Lower leg skin (tissue), 4 donors: ENCODE data around the gene PPFIA1. TPM values are rescaled to one million over a fixed set of nuclear protein-coding genes. Genes with fewer than 3 reads are reported as not detected.

Experiments used
- DNase-seq, 2 donors: peaks; one replicate each; pipeline ENCODE4 v3.0.0-alpha.2; 2019; ENCODE audit warnings: low spot score in 2 of 2
- H3K4me3 ChIP-seq: fragments of 200-600 bp; sonication (generic); 2 replicates; pipeline ENCODE4 v1.5.1; 2017; ENCODE audit warnings: mild to moderate bottlenecking, low read depth; ENCODE audit not compliant: poor library complexity, severe bottlenecking
- POLR2A ChIP-seq, 2 donors: fragments of 450-650 bp; IDR thresholded peaks; one replicate each; pipeline ENCODE4 v1.6.1; 2016 to 2017; ENCODE audit warnings: antibody characterized with exemption in 2 of 2, mild to moderate bottlenecking in 1 of 2, moderate library complexity in 1 of 2
- WGBS, 2 donors: methylation state at CpG; one replicate each; pipeline ENCODE4 v1.1.5; 2018; 5-methylcytosine and 5-hydroxymethylcytosine counted together
- intact Hi-C: fragments of 100-400 bp; cut with DNase I; formaldehyde crosslinking; loops from one replicate; pipeline ENCODE4 v1.15.0; 2023; ENCODE audit warnings: low total_unique reads
- total RNA-seq, 4 donors: library from RNA; depleted of rRNA; stranded (reverse); fragments of >200 nt; gene quantifications; one replicate each; pipeline ENCODE4 v1.1.0, GENCODE V29; 2016
- TF ChIP-seq, protein P1 (sequence below), 3 donors: fragments of 450-650 bp; IDR thresholded peaks; one replicate each; pipeline ENCODE4 v1.5.1; 2016; ENCODE audit warnings: antibody characterized with exemption in 3 of 3, mild to moderate bottlenecking in 3 of 3, moderate library complexity in 2 of 3

PPFIA1 gene
- total RNA-seq, 4 donors from 2014 or later: 31.9 to 61.7 (median 48.5) TPM

DNA sequence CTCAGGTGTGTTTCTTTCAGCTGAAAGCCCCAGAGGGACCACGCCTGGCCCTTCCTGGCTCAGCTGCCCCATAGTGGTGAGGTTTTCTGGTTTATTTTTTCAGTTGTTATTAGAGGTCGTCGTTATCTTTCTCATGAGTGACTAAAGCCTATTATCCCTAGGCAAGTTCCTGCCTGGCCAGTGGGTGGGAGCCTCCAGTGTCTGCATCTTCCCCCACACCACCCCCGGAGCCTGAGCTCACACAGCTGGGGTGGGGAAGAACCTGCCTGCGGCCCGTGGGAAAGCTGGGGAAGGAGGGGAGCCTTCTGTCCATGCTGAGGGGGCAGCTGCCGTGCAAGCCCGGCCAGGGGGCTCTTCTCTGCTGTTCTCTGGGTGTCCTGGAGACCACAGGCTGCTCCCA is 24.3 kb upstream of the PPFIA1 start:
- WGBS, 2 donors: 70 to 84% methylated on average over 8 of the region's 8 CpGs
- no peak overlapping the region for H3K4me3 ChIP-seq
- TF ChIP-seq, protein P1, sequence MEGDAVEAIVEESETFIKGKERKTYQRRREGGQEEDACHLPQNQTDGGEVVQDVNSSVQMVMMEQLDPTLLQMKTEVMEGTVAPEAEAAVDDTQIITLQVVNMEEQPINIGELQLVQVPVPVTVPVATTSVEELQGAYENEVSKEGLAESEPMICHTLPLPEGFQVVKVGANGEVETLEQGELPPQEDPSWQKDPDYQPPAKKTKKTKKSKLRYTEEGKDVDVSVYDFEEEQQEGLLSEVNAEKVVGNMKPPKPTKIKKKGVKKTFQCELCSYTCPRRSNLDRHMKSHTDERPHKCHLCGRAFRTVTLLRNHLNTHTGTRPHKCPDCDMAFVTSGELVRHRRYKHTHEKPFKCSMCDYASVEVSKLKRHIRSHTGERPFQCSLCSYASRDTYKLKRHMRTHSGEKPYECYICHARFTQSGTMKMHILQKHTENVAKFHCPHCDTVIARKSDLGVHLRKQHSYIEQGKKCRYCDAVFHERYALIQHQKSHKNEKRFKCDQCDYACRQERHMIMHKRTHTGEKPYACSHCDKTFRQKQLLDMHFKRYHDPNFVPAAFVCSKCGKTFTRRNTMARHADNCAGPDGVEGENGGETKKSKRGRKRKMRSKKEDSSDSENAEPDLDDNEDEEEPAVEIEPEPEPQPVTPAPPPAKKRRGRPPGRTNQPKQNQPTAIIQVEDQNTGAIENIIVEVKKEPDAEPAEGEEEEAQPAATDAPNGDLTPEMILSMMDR (IDR thresholded peaks at IDR 0.05): no peak
- no peak for TF ChIP-seq POLR2A (IDR thresholded peaks at IDR 0.05)
- intact Hi-C loops: no loop called here
- DNase-seq: no peak

DNA sequence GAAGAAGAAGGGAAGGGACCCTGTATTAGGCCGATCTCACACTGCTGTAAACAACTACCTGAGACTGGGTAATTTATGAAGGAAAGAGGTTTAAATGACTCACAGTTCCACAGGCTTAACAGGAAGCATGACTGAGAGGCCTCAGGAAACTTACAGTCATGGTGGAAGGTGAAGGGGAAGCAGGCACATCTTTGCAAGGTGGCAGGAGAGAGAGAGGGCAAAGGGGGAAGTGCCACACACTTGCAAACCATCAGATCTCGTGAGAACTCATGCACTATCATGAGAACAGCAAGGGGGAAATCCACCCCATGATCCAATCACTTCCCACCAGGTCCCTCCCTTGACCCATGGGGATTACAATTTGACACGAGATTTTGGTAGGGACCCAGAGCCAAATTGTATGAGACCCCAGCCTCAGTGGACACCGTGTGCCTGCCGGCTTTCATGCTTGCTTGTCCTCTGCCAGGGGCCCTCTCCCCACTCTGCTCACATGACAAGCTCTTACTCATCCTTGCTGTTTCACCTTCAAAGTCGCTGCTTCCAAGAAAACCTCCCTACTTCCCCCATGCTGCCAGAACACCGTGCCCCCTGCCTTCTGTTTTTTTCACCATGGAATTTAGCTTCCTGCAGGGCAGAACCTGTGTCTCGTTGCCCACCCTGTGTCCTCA is 23.3 kb upstream of the PPFIA1 start:
- DNase-seq: no peak
- TF ChIP-seq, protein P1 (IDR thresholded peaks at IDR 0.05): no peak
- no peak for TF ChIP-seq POLR2A (IDR thresholded peaks at IDR 0.05)
- intact Hi-C loops: no loop called here
- 50 to 56% methylated on average over 8 of the region's 8 CpGs for WGBS, 2 donors
- no peak overlapping the region for H3K4me3 ChIP-seq

DNA sequence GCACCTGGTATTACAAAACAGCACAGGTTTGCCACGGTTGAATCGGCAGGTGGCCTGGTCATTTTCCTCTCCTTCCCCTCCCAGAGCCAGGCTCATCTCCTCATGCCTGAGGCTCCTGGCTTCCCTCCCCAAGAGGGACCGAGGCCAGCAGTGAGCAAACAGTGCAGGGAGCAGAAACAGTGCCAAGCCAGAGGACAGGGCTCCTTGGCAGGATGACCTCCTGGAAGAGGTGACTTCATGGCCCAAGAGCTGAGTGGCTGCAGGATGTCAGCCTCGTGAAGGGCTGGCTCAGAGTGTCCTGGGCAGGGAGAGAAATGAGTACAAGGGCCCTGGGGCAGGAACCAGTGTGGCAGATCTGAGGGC is 22.8 kb upstream of the PPFIA1 start:
- WGBS, 2 donors: 37 to 38% methylated on average over 4 of the region's 4 CpGs
- TF ChIP-seq, protein P1 (IDR thresholded peaks at IDR 0.05): no peak
- no peak for DNase-seq
- no peak overlapping the region for H3K4me3 ChIP-seq
- intact Hi-C loops: no loop called here

DNA sequence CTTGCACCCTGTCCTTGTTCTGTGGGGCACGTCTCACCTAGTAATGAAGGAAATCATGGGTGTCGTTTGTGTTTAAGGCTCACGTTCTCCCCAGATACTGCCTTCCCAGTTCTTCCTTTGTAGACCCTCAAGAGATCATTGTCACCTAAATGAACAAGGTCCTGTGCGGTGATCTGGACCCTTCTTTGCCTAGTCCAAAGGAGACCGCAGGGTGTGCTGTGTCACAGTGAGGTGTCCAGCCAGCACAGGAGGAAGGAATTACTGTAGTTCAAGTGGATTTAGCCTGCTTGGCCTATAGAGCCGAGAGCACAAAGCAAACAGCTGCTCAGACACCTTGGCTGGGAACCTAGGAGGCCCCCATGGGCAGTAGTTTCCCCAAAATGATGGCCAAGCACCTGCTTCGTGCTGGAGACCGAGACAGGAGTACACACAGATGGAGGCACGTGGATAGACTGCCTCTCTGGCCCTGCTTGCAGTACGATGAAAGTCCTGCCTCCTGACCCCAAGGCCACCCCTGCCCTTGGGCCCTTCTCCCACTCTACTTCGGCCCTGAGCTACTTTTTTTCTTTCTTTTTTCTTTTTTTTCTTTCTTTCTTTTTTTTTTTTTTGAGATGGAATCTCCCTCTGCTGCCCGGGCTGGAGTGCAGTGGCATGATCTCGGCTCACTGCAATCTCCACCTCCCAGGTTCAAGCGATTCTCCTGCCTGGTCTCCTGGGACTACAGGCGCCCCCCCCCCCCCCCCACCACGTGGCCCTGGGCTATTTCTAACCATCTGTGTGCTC is 19.4 kb upstream of the PPFIA1 start:
- WGBS, 2 donors: 77 to 79% methylated on average over 14 to 16 of the region's 16 CpGs
- intact Hi-C loops: no loop called here
- TF ChIP-seq, protein P1 (IDR thresholded peaks at IDR 0.05): no peak
- no peak for TF ChIP-seq POLR2A (IDR thresholded peaks at IDR 0.05)
- no peak for DNase-seq
- no peak overlapping the region for H3K4me3 ChIP-seq

DNA sequence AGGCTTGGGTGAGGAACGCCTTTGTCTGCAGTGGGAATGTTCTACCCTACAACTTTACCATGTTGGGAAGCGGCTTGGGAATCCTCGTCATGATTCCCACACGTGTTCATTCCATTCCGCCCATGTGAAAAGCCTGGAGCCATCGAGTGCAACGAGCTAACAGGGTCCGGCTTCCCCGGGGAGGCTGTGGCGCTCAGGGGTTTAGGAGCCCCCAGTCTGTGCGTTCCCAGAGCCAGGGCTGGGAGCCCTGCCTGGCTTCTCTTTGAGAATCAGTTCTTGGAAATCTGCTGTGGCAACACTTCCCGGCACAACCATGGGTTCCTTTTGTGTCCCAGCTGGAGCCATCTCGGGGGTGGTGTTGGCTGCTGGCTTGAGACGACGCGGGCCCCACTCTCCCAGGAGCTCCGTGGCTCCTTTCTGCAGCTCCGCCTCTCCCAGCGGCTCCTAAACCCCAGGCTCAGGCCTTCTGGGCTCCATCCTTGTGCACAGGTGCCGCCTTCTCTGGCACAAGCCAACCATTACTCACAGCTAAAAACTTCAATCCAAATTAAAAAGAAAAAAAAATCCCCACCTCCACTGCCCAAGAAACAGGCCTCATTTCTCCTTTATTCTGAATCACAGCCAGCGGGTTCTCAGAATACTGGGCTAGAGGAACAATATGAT is 18.7 kb upstream of the PPFIA1 start:
- intact Hi-C loops: no loop called here
- H3K4me3 ChIP-seq: no peak overlapping the region
- TF ChIP-seq, protein P1 (IDR thresholded peaks at IDR 0.05): no peak
- TF ChIP-seq POLR2A (IDR thresholded peaks at IDR 0.05): no peak
- 51 to 57% methylated on average over 18 to 21 of the region's 21 CpGs for WGBS, 2 donors
- no peak for DNase-seq
